Activated T-cell treated with anti-CD3 and anti-CD28 coated beads, Interleukin-2, amount 50 U/mL, for 4 hours (primary cell): ENCODE data around the gene ABCC1. TPM values are rescaled to one million over a fixed set of nuclear protein-coding genes. Genes with fewer than 3 reads are reported as not detected.
"Not testable (repeated sequence)": the region's sequence is repeated elsewhere in the genome, so short reads cannot be mapped to it uniquely, and the experiment has no call there.

Experiments
- ATAC-seq, 2 donors: fragments of 200-7000 bp; cut with Tn5 transposase; one replicate each; pipeline ENCODE4 v1.10.0; 2021
- DNase-seq: peaks from one replicate; pipeline ENCODE4 v3.0.0-alpha.2; 2020
- H3K27me3 Mint-ChIP-seq: one replicate; pipeline ENCODE4 v1.8.0; 2021; ENCODE audit warnings: low read depth, mixed read lengths
- H3K36me3 Mint-ChIP-seq: one replicate; pipeline ENCODE4 v1.8.0; 2022; ENCODE audit warnings: mixed read lengths; ENCODE audit not compliant: insufficient read depth
- H3K4me1 Mint-ChIP-seq: one replicate; pipeline ENCODE4 v1.8.0; 2021; ENCODE audit warnings: low read depth, mixed read lengths
- H3K4me3 Mint-ChIP-seq: one replicate; pipeline ENCODE4 v1.8.0; 2021; ENCODE audit warnings: mild to moderate bottlenecking, moderate library complexity, mixed read lengths
- H3K9me3 Mint-ChIP-seq: one replicate; pipeline ENCODE4 v1.8.0; 2021; ENCODE audit warnings: mixed read lengths
- total RNA-seq, 3 donors: library from RNA; stranded (reverse); gene quantifications; one replicate each; pipeline ENCODE4 v1.2.1, GENCODE V29; 2021

Gene ABCC1
- total RNA-seq, 3 donors from 2014 or later = 53.3 to 59.5 (median 54.3) TPM

DNA sequence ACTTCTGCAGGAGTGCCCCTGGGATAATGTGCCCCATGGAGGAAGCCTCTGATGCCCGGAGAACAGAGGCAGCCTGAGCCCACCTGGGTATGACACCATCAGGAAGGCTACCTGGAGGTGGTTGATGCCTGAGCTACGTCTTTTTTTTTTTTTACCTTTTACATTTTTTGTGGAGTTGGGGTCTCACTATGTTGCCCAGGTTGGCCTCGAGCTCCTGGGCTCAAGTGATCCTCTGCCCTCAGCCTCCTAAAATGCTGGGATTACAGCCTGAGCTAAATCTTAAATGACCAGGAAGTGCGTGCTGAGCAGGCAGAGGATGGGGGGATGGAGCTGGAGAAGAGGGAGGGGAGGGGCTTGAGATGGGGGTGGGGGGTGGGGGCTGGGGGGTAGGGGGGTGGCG, 241.1 kb downstream of the ABCC1 start:
- DNase-seq (no peak), ATAC-seq (no peak)
- no peaks in the 10 kb centered on the region for H3K4me1 Mint-ChIP-seq
- no peaks in the 10 kb centered on the region for H3K9me3 Mint-ChIP-seq
- no peak overlapping the region for H3K4me3 Mint-ChIP-seq
- H3K27me3 Mint-ChIP-seq = peaks cover 5% of the 10 kb centered on the region
- no peaks in the 10 kb centered on the region for H3K36me3 Mint-ChIP-seq

DNA sequence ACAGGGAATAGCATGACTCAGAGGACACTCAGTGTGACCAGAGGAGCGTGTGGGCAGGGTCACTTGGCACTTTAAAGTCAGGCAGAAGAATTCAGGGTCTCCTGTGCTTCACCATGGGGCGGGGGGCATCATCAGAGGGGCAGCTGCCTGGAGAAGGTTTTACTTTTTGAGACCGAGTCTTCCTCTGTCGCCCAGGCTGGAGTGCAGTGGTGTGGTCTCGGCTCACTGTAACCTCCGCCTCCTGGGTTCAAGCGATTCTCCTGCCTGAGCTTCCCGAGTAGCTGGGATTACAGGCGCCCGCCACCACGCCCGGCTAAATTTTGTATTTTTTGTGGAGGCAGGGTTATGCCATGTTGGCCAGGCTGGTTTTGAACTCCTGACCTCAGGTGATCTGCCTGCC, 241.6 kb downstream of the ABCC1 start:
- H3K36me3 Mint-ChIP-seq, H3K4me3 Mint-ChIP-seq, H3K27me3 Mint-ChIP-seq, H3K9me3 Mint-ChIP-seq, ATAC-seq, DNase-seq, H3K4me1 Mint-ChIP-seq: not testable (repeated sequence)

DNA sequence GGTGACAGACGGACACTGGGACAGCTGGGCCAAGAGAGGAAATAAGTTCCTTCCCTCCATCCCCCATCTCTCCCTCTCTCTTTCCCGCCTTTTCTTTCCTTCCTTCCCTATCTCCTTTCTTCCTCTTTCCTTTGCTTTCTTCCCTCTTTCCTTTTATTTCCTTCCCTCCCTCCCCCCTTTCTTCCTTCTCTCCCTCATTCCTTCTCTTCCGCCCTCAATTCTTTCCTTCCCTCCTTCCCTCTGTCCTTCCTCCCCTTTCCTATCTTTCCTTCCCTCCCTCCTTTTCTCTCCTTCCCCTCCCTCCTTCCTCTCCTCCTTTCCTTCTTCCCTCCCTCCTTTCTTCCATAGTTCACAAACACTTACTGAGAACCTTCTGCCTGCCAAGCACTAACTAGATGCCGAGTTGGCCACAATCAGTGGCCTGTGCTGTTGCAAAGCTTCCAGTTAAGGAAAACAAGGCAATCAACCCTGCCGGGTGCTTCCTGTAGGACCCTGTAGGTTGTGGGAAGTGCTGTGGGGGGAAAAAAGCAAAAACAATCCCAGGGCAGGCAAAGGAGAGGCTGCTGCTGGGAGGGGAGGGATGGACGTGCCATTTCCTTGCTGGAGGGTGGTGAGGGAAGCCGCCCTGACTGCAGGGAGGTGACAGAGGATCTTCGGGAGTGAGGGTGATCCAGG, 242.2 kb downstream of the ABCC1 start:
- H3K4me1 Mint-ChIP-seq = no peaks in the 10 kb centered on the region
- no peak for DNase-seq
- no peak for ATAC-seq
- peaks cover 7% of the 10 kb centered on the region for H3K27me3 Mint-ChIP-seq
- H3K4me3 Mint-ChIP-seq = no peak overlapping the region
- H3K9me3 Mint-ChIP-seq = no peaks in the 10 kb centered on the region
- no peaks in the 10 kb centered on the region for H3K36me3 Mint-ChIP-seq

Other genes with a start within 250 kb of the ABCC1 start
- gene MYH11, start 92.6 kb upstream of the ABCC1 start, total RNA-seq = under 1 TPM; 0.33 to 0.55 (median 0.33) TPM
- gene CEP20, start 61.0 kb upstream of the ABCC1 start, total RNA-seq = 10 to 100 TPM; 41.6 to 50.2 (median 44.6) TPM